ENCODE results near the gene SLC39A11.

SLC39A11 gene

DNA sequence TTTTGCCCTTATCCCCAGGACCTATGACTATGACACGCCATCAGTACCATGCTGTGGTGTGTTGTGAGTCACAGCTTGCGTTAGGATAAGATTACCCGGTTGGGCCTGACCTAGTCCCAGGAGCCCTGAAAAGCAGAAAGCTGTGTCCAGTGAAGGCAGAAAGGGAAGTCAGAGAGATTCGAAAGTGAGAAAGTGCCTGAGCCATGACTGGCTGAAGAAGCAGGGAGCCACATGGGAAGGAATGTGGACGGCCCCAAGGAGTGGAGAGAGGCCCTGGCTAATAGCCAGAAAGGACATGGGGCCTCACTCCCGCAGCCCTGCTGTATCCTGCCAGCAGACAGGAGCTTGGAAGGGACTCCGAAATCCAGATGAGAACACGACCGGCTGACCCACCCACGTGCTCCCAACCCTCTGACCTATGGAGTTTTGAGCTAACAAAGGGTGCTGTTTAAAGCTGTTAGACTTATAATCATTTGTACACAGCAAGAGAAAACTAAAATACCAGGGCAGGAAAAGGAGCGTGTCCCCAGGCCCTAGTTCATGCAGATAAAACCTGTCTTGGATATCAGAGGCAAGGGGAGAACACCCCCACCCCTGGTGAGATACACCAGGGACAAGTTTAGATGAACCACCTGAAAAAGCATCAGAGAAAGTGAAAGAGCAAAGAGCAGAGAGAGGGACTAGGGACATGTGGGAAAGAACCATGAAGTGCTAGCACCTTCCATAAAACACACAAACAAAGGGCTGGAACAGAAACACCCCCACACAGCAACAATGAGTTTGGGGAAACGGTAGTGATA is 115.3 kb downstream of the SLC39A11 start:
- H3K4me3 ChIP-seq (ENCODE audit: extremely low read depth, insufficient read depth, low read length, poor library complexity, severe bottlenecking) = no peak overlapping the region
- peaks cover 9% of the 10 kb centered on the region for H3K9me3 ChIP-seq (ENCODE audit: control insufficient read depth, low read length)
- WGBS, 2 experiments (ENCODE audit: insufficient coverage in 2 of 2) = 71 to 77% methylated on average over 8 to 10 of the region's 12 CpGs
- H3K27ac ChIP-seq (ENCODE audit: low read depth, low read length, severe bottlenecking) = peak overlapping the region; percentile 80
- peaks cover 12% of the 10 kb centered on the region for H3K4me1 ChIP-seq (ENCODE audit: control insufficient read depth, insufficient read depth, low read length, poor library complexity, severe bottlenecking)
- no peaks in the 10 kb centered on the region for H3K36me3 ChIP-seq (ENCODE audit: control insufficient read depth, insufficient read depth, low read length)

GRCh38 chr17:72975509-72975908 is 117.0 kb downstream of the SLC39A11 start:
- H3K9me3 ChIP-seq (ENCODE audit: control insufficient read depth, low read length) = peaks cover 9% of the 10 kb centered on the region
- H3K4me3 ChIP-seq (ENCODE audit: extremely low read depth, insufficient read depth, low read length, poor library complexity, severe bottlenecking) = no peak overlapping the region
- H3K36me3 ChIP-seq (ENCODE audit: control insufficient read depth, insufficient read depth, low read length) = no peaks in the 10 kb centered on the region
- 89 to 100% methylated on average over 1 of the region's 2 CpGs for WGBS, 2 experiments (ENCODE audit: insufficient coverage in 2 of 2)
- H3K4me1 ChIP-seq (ENCODE audit: control insufficient read depth, insufficient read depth, low read length, poor library complexity, severe bottlenecking) = peaks cover 21% of the 10 kb centered on the region
- no peak overlapping the region for H3K27ac ChIP-seq (ENCODE audit: low read depth, low read length, severe bottlenecking)

- peaks cover 26% of the 10 kb centered on the region for H3K4me1 ChIP-seq (ENCODE audit: control insufficient read depth, insufficient read depth, low read length, poor library complexity, severe bottlenecking)
- peaks cover 5% of the 10 kb centered on the region for H3K9me3 ChIP-seq (ENCODE audit: control insufficient read depth, low read length)
- H3K36me3 ChIP-seq (ENCODE audit: control insufficient read depth, insufficient read depth, low read length) = no peaks in the 10 kb centered on the region
- H3K27ac ChIP-seq (ENCODE audit: low read depth, low read length, severe bottlenecking) = no peak overlapping the region
- H3K4me3 ChIP-seq (ENCODE audit: extremely low read depth, insufficient read depth, low read length, poor library complexity, severe bottlenecking) = no peak overlapping the region
- 93 to 100% methylated on average over 1 to 3 of the region's 4 CpGs for WGBS, 2 experiments (ENCODE audit: insufficient coverage in 2 of 2)
Observed at GRCh38 chr17:72974605-72975232, 117.8 kb downstream of the SLC39A11 start.

GRCh38 chr17:72972263-72972951 is 120.1 kb downstream of the SLC39A11 start:
- Histone ChIP-seq H3K4me3 (ENCODE audit: extremely low read depth, insufficient read depth, low read length, poor library complexity, severe bottlenecking) (no peak overlapping the region), H3K4me1 (ENCODE audit: control insufficient read depth, insufficient read depth, low read length, poor library complexity, severe bottlenecking) (peaks cover 34% of the 10 kb centered on the region), H3K36me3 (ENCODE audit: control insufficient read depth, insufficient read depth, low read length) (no peaks in the 10 kb centered on the region), H3K9me3 (ENCODE audit: control insufficient read depth, low read length) (no peaks in the 10 kb centered on the region), H3K27ac (ENCODE audit: low read depth, low read length, severe bottlenecking) (peak overlapping the region; percentile 6)
- WGBS, 2 experiments (ENCODE audit: insufficient coverage in 2 of 2) = 89 to 94% methylated on average over 4 to 5 of the region's 9 CpGs

DNA sequence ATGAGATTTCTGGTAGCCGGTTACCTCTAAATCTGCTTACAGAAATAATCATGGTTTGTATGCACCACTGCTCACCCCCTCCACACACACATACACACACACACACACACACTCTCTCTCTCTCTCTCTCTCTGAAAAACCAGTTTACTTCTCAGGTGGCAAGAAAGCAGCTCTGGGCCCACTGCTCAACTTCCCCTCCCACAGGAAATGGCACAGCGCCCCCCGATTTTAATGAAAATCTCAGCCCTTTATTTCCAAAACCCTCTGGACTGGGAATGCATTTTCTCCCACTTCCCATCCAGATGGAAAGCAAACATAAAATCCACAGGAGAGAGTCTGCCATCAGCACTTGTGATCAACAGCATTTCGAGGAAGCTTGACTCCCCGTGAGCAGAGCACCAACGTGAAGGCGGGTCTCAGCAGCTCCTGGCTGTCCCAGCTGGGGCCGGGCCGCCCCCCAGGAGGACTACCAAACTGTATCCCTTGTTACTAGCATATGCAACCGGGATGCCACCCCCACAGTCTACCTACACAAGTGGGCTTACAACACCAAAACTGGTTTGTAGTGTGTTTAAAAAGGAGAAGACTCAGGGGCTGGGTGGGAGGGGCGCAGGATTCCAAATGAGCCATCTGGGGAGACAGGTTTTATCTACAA is 121.1 kb downstream of the SLC39A11 start:
- WGBS, 2 experiments (ENCODE audit: insufficient coverage in 2 of 2) = 70 to 74% methylated on average over 8 to 9 of the region's 11 CpGs
- Histone ChIP-seq H3K27ac (ENCODE audit: low read depth, low read length, severe bottlenecking) (no peak overlapping the region), H3K4me1 (ENCODE audit: control insufficient read depth, insufficient read depth, low read length, poor library complexity, severe bottlenecking) (peaks cover 30% of the 10 kb centered on the region), H3K4me3 (ENCODE audit: extremely low read depth, insufficient read depth, low read length, poor library complexity, severe bottlenecking) (no peak overlapping the region), H3K36me3 (ENCODE audit: control insufficient read depth, insufficient read depth, low read length) (no peaks in the 10 kb centered on the region), H3K9me3 (ENCODE audit: control insufficient read depth, low read length) (no peaks in the 10 kb centered on the region)

DNA sequence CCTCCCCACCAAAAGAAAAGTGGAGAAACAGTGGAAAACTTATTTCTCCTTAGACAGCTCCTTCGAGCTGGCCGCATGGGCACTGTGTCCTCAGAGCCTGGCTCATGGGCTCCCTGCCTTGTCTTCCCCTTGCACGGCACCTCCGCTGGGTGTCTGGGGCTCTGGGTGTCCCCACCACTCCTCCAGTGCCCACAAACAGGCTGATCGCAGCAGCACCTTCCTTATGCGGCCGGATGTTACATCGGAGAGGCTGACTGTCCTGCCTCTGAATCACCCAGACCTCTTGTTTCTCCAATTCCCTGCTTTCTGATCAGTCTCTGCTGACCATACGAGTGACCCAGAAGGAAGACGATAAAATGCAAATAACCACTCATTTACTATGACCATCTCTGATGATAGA is 121.7 kb downstream of the SLC39A11 start:
- no peak overlapping the region for H3K27ac ChIP-seq (ENCODE audit: low read depth, low read length, severe bottlenecking)

GRCh38 chr17:72970246-72970645 is 122.2 kb downstream of the SLC39A11 start:
- 59 to 61% methylated on average over 3 to 5 of the region's 5 CpGs for WGBS, 2 experiments (ENCODE audit: insufficient coverage in 2 of 2)
- peaks cover 30% of the 10 kb centered on the region for H3K4me1 ChIP-seq (ENCODE audit: control insufficient read depth, insufficient read depth, low read length, poor library complexity, severe bottlenecking)
- no peak overlapping the region for H3K27ac ChIP-seq (ENCODE audit: low read depth, low read length, severe bottlenecking)
- no peaks in the 10 kb centered on the region for H3K36me3 ChIP-seq (ENCODE audit: control insufficient read depth, insufficient read depth, low read length)
- H3K9me3 ChIP-seq (ENCODE audit: control insufficient read depth, low read length) = no peaks in the 10 kb centered on the region
- no peak overlapping the region for H3K4me3 ChIP-seq (ENCODE audit: extremely low read depth, insufficient read depth, low read length, poor library complexity, severe bottlenecking)

More for the DNA sequence above, 121.7 kb downstream of the SLC39A11 start:
- H3K4me3 ChIP-seq (ENCODE audit: extremely low read depth, insufficient read depth, low read length, poor library complexity, severe bottlenecking) = no peak overlapping the region
- H3K36me3 ChIP-seq (ENCODE audit: control insufficient read depth, insufficient read depth, low read length) = no peaks in the 10 kb centered on the region
- no peaks in the 10 kb centered on the region for H3K9me3 ChIP-seq (ENCODE audit: control insufficient read depth, low read length)
- 88 to 93% methylated on average over 7 to 8 of the region's 10 CpGs for WGBS, 2 experiments (ENCODE audit: insufficient coverage in 2 of 2)
- peaks cover 30% of the 10 kb centered on the region for H3K4me1 ChIP-seq (ENCODE audit: control insufficient read depth, insufficient read depth, low read length, poor library complexity, severe bottlenecking)

DNA sequence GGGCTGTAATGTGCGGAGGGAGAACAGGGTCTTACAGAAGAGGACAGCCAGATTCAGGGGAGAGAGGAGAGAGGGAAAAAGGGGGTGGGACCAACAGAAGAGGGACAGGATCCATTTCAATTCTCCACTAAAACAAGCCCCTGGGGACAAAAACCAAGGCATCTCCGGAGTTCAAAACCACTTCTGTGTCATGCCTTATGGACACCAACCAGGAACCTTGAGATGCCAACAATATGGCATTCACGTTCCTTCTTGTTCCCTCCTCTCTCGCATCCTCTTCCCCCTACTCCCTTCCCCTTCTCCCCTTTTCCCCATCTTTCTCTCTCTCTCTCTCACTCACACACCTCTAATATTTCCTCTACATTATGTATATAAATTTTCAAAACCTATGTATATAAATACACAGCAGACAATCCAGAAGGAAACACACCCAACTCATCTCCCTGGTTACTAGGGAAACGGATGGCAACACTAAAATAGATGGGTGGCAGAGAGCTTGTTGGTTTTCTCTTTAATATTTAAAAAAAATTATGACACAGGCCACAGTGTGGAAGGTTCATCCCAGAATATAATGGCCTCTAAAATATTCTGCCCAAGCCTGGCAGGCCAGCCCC is 123.1 kb downstream of the SLC39A11 start:
- H3K4me1 ChIP-seq (ENCODE audit: control insufficient read depth, insufficient read depth, low read length, poor library complexity, severe bottlenecking) = peaks cover 30% of the 10 kb centered on the region
- no peak overlapping the region for H3K4me3 ChIP-seq (ENCODE audit: extremely low read depth, insufficient read depth, low read length, poor library complexity, severe bottlenecking)
- no peaks in the 10 kb centered on the region for H3K36me3 ChIP-seq (ENCODE audit: control insufficient read depth, insufficient read depth, low read length)
- H3K9me3 ChIP-seq (ENCODE audit: control insufficient read depth, low read length) = no peaks in the 10 kb centered on the region
- 96 to 100% methylated on average over 2 to 3 of the region's 5 CpGs for WGBS, 2 experiments (ENCODE audit: insufficient coverage in 2 of 2)
- H3K27ac ChIP-seq (ENCODE audit: low read depth, low read length, severe bottlenecking) = no peak overlapping the region

DNA sequence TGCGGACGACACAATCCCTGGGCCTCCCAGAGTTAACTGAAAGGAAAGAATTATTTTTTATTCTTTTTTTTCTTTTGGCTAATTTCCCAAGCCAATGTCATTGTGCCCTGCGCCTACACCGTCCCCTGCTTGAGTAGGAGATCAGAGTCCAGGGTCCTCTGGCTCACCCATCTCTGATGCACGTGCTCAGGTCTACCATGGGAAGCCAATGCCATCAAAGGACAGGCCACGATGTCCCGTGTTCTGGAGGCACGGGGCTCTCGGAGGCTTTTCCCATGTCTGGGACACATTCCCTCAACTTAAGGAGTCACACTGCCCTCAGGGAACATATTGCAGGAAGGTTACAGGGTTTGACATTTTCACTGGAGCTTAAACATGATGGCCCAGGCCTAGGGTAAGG is 123.7 kb downstream of the SLC39A11 start:
- WGBS, 2 experiments (ENCODE audit: insufficient coverage in 2 of 2) = 98% methylated on average over 6 of the region's 9 CpGs
- Histone ChIP-seq H3K27ac (ENCODE audit: low read depth, low read length, severe bottlenecking) (no peak overlapping the region), H3K4me1 (ENCODE audit: control insufficient read depth, insufficient read depth, low read length, poor library complexity, severe bottlenecking) (peaks cover 30% of the 10 kb centered on the region), H3K9me3 (ENCODE audit: control insufficient read depth, low read length) (no peaks in the 10 kb centered on the region), H3K4me3 (ENCODE audit: extremely low read depth, insufficient read depth, low read length, poor library complexity, severe bottlenecking) (no peak overlapping the region), H3K36me3 (ENCODE audit: control insufficient read depth, insufficient read depth, low read length) (no peaks in the 10 kb centered on the region)

- Histone ChIP-seq H3K27ac (ENCODE audit: low read depth, low read length, severe bottlenecking) (no peak overlapping the region), H3K36me3 (ENCODE audit: control insufficient read depth, insufficient read depth, low read length) (no peaks in the 10 kb centered on the region), H3K9me3 (ENCODE audit: control insufficient read depth, low read length) (no peaks in the 10 kb centered on the region), H3K4me1 (ENCODE audit: control insufficient read depth, insufficient read depth, low read length, poor library complexity, severe bottlenecking) (peaks cover 30% of the 10 kb centered on the region), H3K4me3 (ENCODE audit: extremely low read depth, insufficient read depth, low read length, poor library complexity, severe bottlenecking) (no peak overlapping the region)
- WGBS, 2 experiments (ENCODE audit: insufficient coverage in 2 of 2) = 83 to 93% methylated on average over 2 of the region's 5 CpGs
Observed at GRCh38 chr17:72967977-72968585, 124.4 kb downstream of the SLC39A11 start.
